Endothelial cell of umbilical vein (primary cell): Measurements from ENCODE around the gene FEZF1. TPM values are rescaled to one million over a fixed set of nuclear protein-coding genes. Genes with fewer than 3 reads are reported as not detected.

Experiments used
- BruUV-seq: library from RNA; stranded (reverse); fragments of 400-500 nt; replicated peaks from 2 replicates; lab custom pipeline; 2021; lab: Mats Ljungman, UMichigan
- CTCF ChIA-PET: fragments of 300-600, 350-600 bp; sonication (Branson Sonifier 250); formaldehyde crosslinking; loops from one replicate; lab custom pipeline; 2021; ENCODE audit warnings: antibody characterized with exemption, inconsistent platforms; lab: Charles Lee
- POLR2A ChIA-PET: fragments of 300-600, 350-600 bp; sonication (Branson Sonifier 250); formaldehyde crosslinking; loops from one replicate; lab custom pipeline; 2021; ENCODE audit warnings: antibody characterized with exemption, inconsistent platforms; lab: Charles Lee
- DNase-seq: peaks from one replicate; pipeline ENCODE4 v3.0.0-alpha.2; 2011; ENCODE audit warnings: low read depth, low spot score
- FAIRE-seq: peaks from 2 replicates; lab custom pipeline; 2011; peaks lifted over from hg19 to GRCh38; lab: Jason Lieb, UNC
- H2AFZ ChIP-seq: 2 replicates; pipeline ENCODE4 v1.6.0; 2012; ENCODE audit warnings: low read depth, low read length, control low read depth, inconsistent platforms
- H3K27ac ChIP-seq: 2 replicates; pipeline ENCODE4 v1.5.1; 2011; ENCODE audit warnings: low read depth, mild to moderate bottlenecking, control low read depth, low read length, moderate library complexity; ENCODE audit not compliant: insufficient read depth
- H3K27me3 ChIP-seq, 2 experiments: 2 replicates each; pipeline versions ENCODE4 v1.6.0 to v1.6.1; 2011; ENCODE audit warnings: low read length in 2 of 2, mixed read lengths in 1 of 2; ENCODE audit not compliant: control insufficient read depth in 2 of 2, insufficient read depth in 2 of 2
- H3K36me3 ChIP-seq, 2 experiments: 2 replicates in 1 of 2; 3 replicates in 1 of 2; pipeline ENCODE4 v1.5.1; 2011; ENCODE audit warnings: low read length in 2 of 2, mild to moderate bottlenecking in 1 of 2, moderate library complexity in 1 of 2; ENCODE audit not compliant: control insufficient read depth in 2 of 2, insufficient read depth in 2 of 2; ENCODE audit errors: extremely low read depth in 1 of 2
- H3K4me1 ChIP-seq: 3 replicates; pipeline ENCODE4 v1.5.1; 2011; ENCODE audit warnings: mild to moderate bottlenecking, low read length; ENCODE audit not compliant: control insufficient read depth, insufficient read depth; ENCODE audit errors: extremely low read depth
- H3K4me2 ChIP-seq: 2 replicates; pipeline ENCODE4 v1.6.1; 2011; ENCODE audit warnings: low read length, control low read depth, mixed read lengths; ENCODE audit not compliant: insufficient read depth
- H3K4me3 ChIP-seq, 3 experiments: fragments of 200-600 bp in 1 of 3; sonication (generic), shearing (Covaris generic) in 1 of 3; replicated peaks in 1 of 3; 2 replicates each; pipeline ENCODE4 v1.5.1; 2011 to 2016; ENCODE audit warnings: control low read depth in 3 of 3, low read length in 3 of 3, mild to moderate bottlenecking in 2 of 3, inconsistent platforms in 1 of 3, low read depth in 1 of 3, moderate library complexity in 1 of 3; ENCODE audit not compliant: insufficient read depth in 1 of 3
- H3K79me2 ChIP-seq: 2 replicates; pipeline ENCODE4 v1.6.0; 2012; ENCODE audit warnings: low read length, inconsistent platforms; ENCODE audit not compliant: control insufficient read depth, insufficient read depth
- H3K9ac ChIP-seq: replicated peaks from 2 replicates; pipeline ENCODE3; 2011; ENCODE audit warnings: low read length, control low read depth; ENCODE audit not compliant: insufficient read depth; ENCODE audit errors: extremely low read depth
- H3K9me1 ChIP-seq: replicated peaks from 3 replicates; pipeline ENCODE4 v1.6.0; 2011; ENCODE audit warnings: mild to moderate bottlenecking, low read length; ENCODE audit not compliant: control insufficient read depth, insufficient read depth; ENCODE audit errors: extremely low read depth
- H3K9me3 ChIP-seq: replicated peaks from 2 replicates; pipeline ENCODE4 v1.5.1; 2012; ENCODE audit warnings: low read length, inconsistent platforms; ENCODE audit not compliant: control insufficient read depth, insufficient read depth
- H4K20me1 ChIP-seq: replicated peaks from 2 replicates; pipeline ENCODE3; 2011; ENCODE audit warnings: mild to moderate bottlenecking, low read length; ENCODE audit not compliant: control insufficient read depth, insufficient read depth; ENCODE audit errors: extremely low read depth
- EZH2 ChIP-seq: IDR thresholded peaks from 2 replicates; pipeline ENCODE4 v1.6.1; 2012; ENCODE audit warnings: borderline replicate concordance, low read depth, mild to moderate bottlenecking, moderate library complexity, low read length, inconsistent platforms; ENCODE audit not compliant: severe bottlenecking
- FOS ChIP-seq: IDR thresholded peaks from 2 replicates; pipeline ENCODE4 v1.6.1; 2011; ENCODE audit warnings: mild to moderate bottlenecking, low read length, moderate library complexity, borderline replicate concordance; ENCODE audit not compliant: insufficient read depth
- GATA2 ChIP-seq: IDR thresholded peaks from 2 replicates; pipeline ENCODE4 v1.7.0; 2011; ENCODE audit warnings: low read depth, mild to moderate bottlenecking, moderate library complexity, mixed read lengths, low read length; ENCODE audit not compliant: insufficient read length, insufficient read depth
- JUN ChIP-seq: IDR thresholded peaks from 2 replicates; pipeline ENCODE4 v1.6.1; 2011; ENCODE audit warnings: borderline replicate concordance, low read depth; ENCODE audit not compliant: insufficient read length, insufficient read depth
- MYC ChIP-seq: IDR thresholded peaks from one replicate; pipeline ENCODE4 v1.6.1; 2011; ENCODE audit warnings: mild to moderate bottlenecking, low read depth, low read length
- POLR2A ChIP-seq: IDR thresholded peaks from 2 replicates; pipeline ENCODE4 v1.6.1; 2012; ENCODE audit warnings: low read depth, mild to moderate bottlenecking, control low read depth, low read length
- POLR2AphosphoS5 ChIP-seq: IDR thresholded peaks from 2 replicates; pipeline ENCODE4 v1.6.1; 2012; ENCODE audit warnings: low read depth, mild to moderate bottlenecking, control low read depth, low read length, moderate library complexity; ENCODE audit not compliant: insufficient read depth
- dilution Hi-C: fragments of 300-500 bp; cut with MboI; formaldehyde crosslinking; loops from one replicate; pipeline ENCODE4 v1.15.0; 2019; ENCODE audit warnings: low sequenced_read_pairs; ENCODE audit not compliant: extremely low pct_ligation_motif_present
- intact Hi-C: fragments of 100-400 bp; cut with micrococcal nuclease; formaldehyde crosslinking; loops from one replicate; pipeline ENCODE4 v1.10.0; 2022
- polyA plus RNA-seq, 4 experiments: library from polyadenylated mRNA; depleted of rRNA in 3 of 4; stranded (reverse) in 3 of 4; unstranded in 1 of 4; fragments of >200 nt; gene quantifications; 2 replicates each; pipeline versions ENCODE4 v1.2.1 to v1.2.3, GENCODE V29; 2011 to 2012; ENCODE audit warnings: missing spikeins in 1 of 4
- total RNA-seq: library from RNA; stranded (reverse); gene quantifications from 2 replicates; pipeline ENCODE4 v1.2.3, GENCODE V29; 2021
- TF ChIP-seq, protein P1 (sequence below), 2 donors: IDR thresholded peaks; 1 replicate in 1 of 2; 2 replicates in 1 of 2; pipeline ENCODE4 v1.5.1; 2011; ENCODE audit warnings: low read length in 2 of 2, mild to moderate bottlenecking in 2 of 2, moderate library complexity in 2 of 2, control low read depth in 1 of 2, inconsistent platforms in 1 of 2, low read depth in 1 of 2; ENCODE audit not compliant: insufficient read depth in 1 of 2; ENCODE audit errors: extremely low read depth in 1 of 2
- TF ChIP-seq, protein P2 (sequence below): IDR thresholded peaks from 2 replicates; pipeline ENCODE4 v1.6.1; 2011; ENCODE audit not compliant: insufficient read depth, insufficient read length

Gene FEZF1
- total and polyA plus RNA-seq, 2 donors (not counting 3 experiments of a cell fraction or from before 2014, with no cell fraction given): not detected

DNA sequence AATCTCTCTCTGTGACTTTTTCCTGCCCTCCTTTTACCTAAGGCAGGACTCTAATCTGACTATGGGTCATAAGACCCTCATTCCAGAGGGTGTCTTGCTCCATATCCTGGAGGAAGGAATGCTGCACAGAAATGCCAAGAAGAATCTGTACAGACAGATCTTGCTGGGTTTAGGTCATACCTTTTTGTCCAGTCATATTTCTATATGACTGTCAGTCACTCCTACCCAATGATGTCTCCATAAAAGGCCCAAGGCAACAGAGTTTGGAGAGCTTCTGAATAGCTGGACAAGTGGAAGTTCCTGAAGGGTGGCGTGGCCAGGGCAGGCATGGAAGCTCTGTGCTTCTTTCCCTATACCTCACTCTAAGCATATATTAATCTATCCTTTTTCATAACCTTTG lies 47.5 kb downstream of the FEZF1 start:
- dilution Hi-C loops: no loop called here
- BruUV-seq: no TSS peak
- no peak overlapping the region for H2AFZ ChIP-seq
- no peak overlapping the region for H3K9ac ChIP-seq
- no peak overlapping the region for H3K4me3 ChIP-seq
- no peak for DNase-seq
- POLR2A ChIA-PET: no interaction called here
- no peaks in the 10 kb centered on the region for H3K9me3 ChIP-seq
- no peaks in the 10 kb centered on the region for H4K20me1 ChIP-seq
- intact Hi-C loops: no loop called here
- no peak for FAIRE-seq
- H3K79me2 ChIP-seq: no peaks in the 10 kb centered on the region
- no peaks in the 10 kb centered on the region for H3K4me1 ChIP-seq
- H3K27me3 ChIP-seq: peaks cover 6 to 24% of the 10 kb centered on the region in 2 experiments
- no peaks in the 10 kb centered on the region for H3K36me3 ChIP-seq
- H3K27ac ChIP-seq: no peak overlapping the region
- TF ChIP-seq FOS: no peak
- no peak for TF ChIP-seq MYC
- TF ChIP-seq JUN: no peak
- TF ChIP-seq EZH2: no peak
- TF ChIP-seq POLR2A: no peak
- no peak for TF ChIP-seq POLR2AphosphoS5
- no peak for TF ChIP-seq GATA2
- TF ChIP-seq, protein P1, sequence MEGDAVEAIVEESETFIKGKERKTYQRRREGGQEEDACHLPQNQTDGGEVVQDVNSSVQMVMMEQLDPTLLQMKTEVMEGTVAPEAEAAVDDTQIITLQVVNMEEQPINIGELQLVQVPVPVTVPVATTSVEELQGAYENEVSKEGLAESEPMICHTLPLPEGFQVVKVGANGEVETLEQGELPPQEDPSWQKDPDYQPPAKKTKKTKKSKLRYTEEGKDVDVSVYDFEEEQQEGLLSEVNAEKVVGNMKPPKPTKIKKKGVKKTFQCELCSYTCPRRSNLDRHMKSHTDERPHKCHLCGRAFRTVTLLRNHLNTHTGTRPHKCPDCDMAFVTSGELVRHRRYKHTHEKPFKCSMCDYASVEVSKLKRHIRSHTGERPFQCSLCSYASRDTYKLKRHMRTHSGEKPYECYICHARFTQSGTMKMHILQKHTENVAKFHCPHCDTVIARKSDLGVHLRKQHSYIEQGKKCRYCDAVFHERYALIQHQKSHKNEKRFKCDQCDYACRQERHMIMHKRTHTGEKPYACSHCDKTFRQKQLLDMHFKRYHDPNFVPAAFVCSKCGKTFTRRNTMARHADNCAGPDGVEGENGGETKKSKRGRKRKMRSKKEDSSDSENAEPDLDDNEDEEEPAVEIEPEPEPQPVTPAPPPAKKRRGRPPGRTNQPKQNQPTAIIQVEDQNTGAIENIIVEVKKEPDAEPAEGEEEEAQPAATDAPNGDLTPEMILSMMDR (IDR thresholded peaks at IDR 0.05; ENCODE audit: extremely low read depth in 1 of 2, insufficient read depth in 1 of 2, low read depth in 1 of 2, low read length in 2 of 2): no peak
- TF ChIP-seq, protein P2, sequence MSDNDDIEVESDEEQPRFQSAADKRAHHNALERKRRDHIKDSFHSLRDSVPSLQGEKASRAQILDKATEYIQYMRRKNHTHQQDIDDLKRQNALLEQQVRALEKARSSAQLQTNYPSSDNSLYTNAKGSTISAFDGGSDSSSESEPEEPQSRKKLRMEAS: no peak
- CTCF ChIA-PET: no interaction called here
- H3K9me1 ChIP-seq: no peaks in the 10 kb centered on the region
- H3K4me2 ChIP-seq: no peak overlapping the region
